GM12878 (cell line): Measurements from ENCODE around the gene ITGA2. TPM values are rescaled to one million over a fixed set of nuclear protein-coding genes. Genes with fewer than 3 reads are reported as not detected.

Experiments used
- ATAC-seq: fragments of 200-7000 bp; cut with Tn5 transposase; 3 replicates; pipeline ENCODE4 v1.9.1; 2020; ENCODE audit warnings: mild to moderate bottlenecking, moderate library complexity
- BruUV-seq: library from RNA; stranded (reverse); fragments of 400-500 nt; replicated peaks from 2 replicates; lab custom pipeline; 2021; lab: Mats Ljungman, UMichigan
- CTCF ChIA-PET: fragments of 300-600 bp; sonication (Branson Sonifier 250); formaldehyde crosslinking; extraction: SDS; loops from one replicate; lab custom pipeline; 2021; ENCODE audit warnings: inconsistent platforms; lab: Yijun Ruan, JAX
- POLR2A ChIA-PET: fragments of 350-600 bp; formaldehyde crosslinking; extraction: SDS; loops from one replicate; lab custom pipeline; 2021; ENCODE audit warnings: inconsistent platforms; lab: Charles Lee
- RAD21 ChIA-PET: fragments of 300-600 bp; sonication (Branson Sonifier 250); formaldehyde crosslinking; loops from one replicate; lab custom pipeline; 2023; ENCODE audit warnings: antibody characterized with exemption; ENCODE audit not compliant: unreplicated experiment; lab: Charles Lee
- SMC1A ChIA-PET: fragments of 300-600 bp; sonication (Branson Sonifier 250); formaldehyde crosslinking; loops from one replicate; lab custom pipeline; 2023; ENCODE audit not compliant: unreplicated experiment, uncharacterized antibody; lab: Charles Lee
- DNase-seq: peaks from one replicate; pipeline ENCODE4 v3.0.0-alpha.2; 2011; ENCODE audit warnings: low read depth, low spot score
- FAIRE-seq: peaks from 3 replicates; lab custom pipeline; 2011; peaks lifted over from hg19 to GRCh38; lab: Jason Lieb, UNC
- H2AFZ ChIP-seq: 2 replicates; pipeline ENCODE4 v1.6.0; 2011; ENCODE audit warnings: low read depth, low read length, control low read depth; ENCODE audit not compliant: control insufficient read depth
- H3K27ac ChIP-seq: 2 replicates; pipeline ENCODE4 v1.5.1; 2011; ENCODE audit warnings: control low read depth; ENCODE audit not compliant: control insufficient read depth, insufficient read depth
- H3K27me3 ChIP-seq, 2 experiments: replicated peaks in 1 of 2; 2 replicates each; pipeline versions ENCODE4 v1.6.0 to v1.6.1; 2011; ENCODE audit warnings: low read length in 1 of 2; ENCODE audit not compliant: control insufficient read depth in 2 of 2, insufficient read depth in 2 of 2
- H3K36me3 ChIP-seq, 2 experiments: 2 replicates each; pipeline ENCODE4 v1.5.1; 2011; ENCODE audit warnings: low read length in 1 of 2; ENCODE audit not compliant: control insufficient read depth in 2 of 2, insufficient read depth in 2 of 2
- H3K4me1 ChIP-seq: 2 replicates; pipeline ENCODE4 v1.6.1; 2011; ENCODE audit warnings: mild to moderate bottlenecking, low read length, moderate library complexity, mixed read lengths; ENCODE audit not compliant: control insufficient read depth, insufficient read depth
- H3K4me2 ChIP-seq: 2 replicates; pipeline ENCODE4 v1.6.0; 2011; ENCODE audit warnings: control low read depth; ENCODE audit not compliant: control insufficient read depth, insufficient read depth
- H3K4me3 ChIP-seq: fragments of 200-600 bp; sonication (generic); 2 replicates; pipeline ENCODE4 v1.5.1; 2016
- H3K79me2 ChIP-seq: 2 replicates; pipeline ENCODE4 v1.6.0; 2011; ENCODE audit warnings: low read length; ENCODE audit not compliant: control insufficient read depth, insufficient read depth
- H3K9ac ChIP-seq: 2 replicates; pipeline ENCODE4 v1.8.0; 2011; ENCODE audit warnings: low read length, control low read depth, mixed read lengths; ENCODE audit not compliant: control insufficient read depth, insufficient read depth
- H3K9me3 ChIP-seq: replicated peaks from 3 replicates; pipeline ENCODE4 v1.5.1; 2011; ENCODE audit warnings: mild to moderate bottlenecking, low read length; ENCODE audit not compliant: control insufficient read depth, insufficient read depth
- H4K20me1 ChIP-seq: 2 replicates; pipeline ENCODE4 v1.6.0; 2011; ENCODE audit not compliant: control insufficient read depth, insufficient read depth
- CBFB ChIP-seq: IDR thresholded peaks from 2 replicates; pipeline ENCODE4 v1.6.1; 2016; ENCODE audit warnings: antibody characterized with exemption, low read depth
- CEBPB ChIP-seq, 2 experiments: fragments of 150-350 bp in 1 of 2; IDR thresholded peaks; 2 replicates each; pipeline ENCODE4 v1.6.1; 2012 to 2014; ENCODE audit warnings: low read depth in 2 of 2, low read length in 2 of 2, borderline replicate concordance in 1 of 2, inconsistent platforms in 1 of 2
- CREM ChIP-seq: IDR thresholded peaks from 2 replicates; pipeline ENCODE4 v1.6.1; 2014; ENCODE audit warnings: antibody characterized with exemption, low read depth
- E2F4 ChIP-seq: IDR thresholded peaks from 2 replicates; pipeline ENCODE4 v1.6.1; 2012; ENCODE audit warnings: low read depth, low read length, improper control_type of control experiment
- EGR1 ChIP-seq, 2 experiments: IDR thresholded peaks; 1 replicate in 1 of 2; 2 replicates in 1 of 2; pipeline ENCODE4 v1.6.1; 2011 to 2012; ENCODE audit warnings: low read depth in 2 of 2, low read length in 2 of 2, borderline replicate concordance in 1 of 2, mild to moderate bottlenecking in 1 of 2, moderate library complexity in 1 of 2
- ELK1 ChIP-seq: IDR thresholded peaks from 2 replicates; pipeline ENCODE4 v1.6.1; 2012; ENCODE audit warnings: low read depth, low read length, improper control_type of control experiment
- ESRRA ChIP-seq: IDR thresholded peaks from 2 replicates; pipeline ENCODE4 v1.6.1; 2012; ENCODE audit warnings: mild to moderate bottlenecking, low read length, improper control_type of control experiment
- EZH2 ChIP-seq: IDR thresholded peaks from 2 replicates; pipeline ENCODE4 v1.6.1; 2012; ENCODE audit warnings: low read depth, mild to moderate bottlenecking, control low read depth, inconsistent platforms, low read length, borderline replicate concordance; ENCODE audit not compliant: control insufficient read depth
- GATAD2B ChIP-seq: fragments of 450-650 bp; conservative IDR thresholded peaks from 2 replicates; pipeline ENCODE4 v1.6.1; 2017; ENCODE audit warnings: low read depth, mild to moderate bottlenecking, moderate library complexity
- HCFC1 ChIP-seq: fragments of 150-350 bp; IDR thresholded peaks from 2 replicates; pipeline ENCODE4 v1.6.1; 2014; ENCODE audit warnings: low read length
- HDAC6 ChIP-seq: fragments of 200-600 bp; sonication (generic); IDR thresholded peaks from one replicate; pipeline ENCODE4 v1.8.0; 2017; ENCODE audit warnings: antibody characterized with exemption; ENCODE audit not compliant: unreplicated experiment
- IKZF2 ChIP-seq, 2 experiments: fragments of 450-650 bp; IDR thresholded peaks; 2 replicates each; pipeline ENCODE4 v1.6.1; 2017; ENCODE audit warnings: mild to moderate bottlenecking in 2 of 2, moderate library complexity in 2 of 2
- KDM1A ChIP-seq: fragments of 200-600 bp; sonication (generic); IDR thresholded peaks from 2 replicates; pipeline ENCODE4 v1.6.1; 2016; ENCODE audit warnings: borderline replicate concordance
- MXI1 ChIP-seq: fragments of 150-350 bp; IDR thresholded peaks from 2 replicates; pipeline ENCODE4 v1.6.1; 2011; ENCODE audit warnings: low read depth, mild to moderate bottlenecking, inconsistent platforms, low read length, improper control_type of control experiment
- NRF1 ChIP-seq: conservative IDR thresholded peaks from 2 replicates; pipeline ENCODE4 v1.6.1; 2011; ENCODE audit warnings: mild to moderate bottlenecking, low read depth, low read length, improper control_type of control experiment
- PAX5 ChIP-seq: IDR thresholded peaks from 2 replicates; pipeline ENCODE4 v1.6.1; 2011; ENCODE audit warnings: low read depth, low read length, borderline replicate concordance
- RFX5 ChIP-seq: IDR thresholded peaks from 2 replicates; pipeline ENCODE4 v1.6.1; 2011; ENCODE audit warnings: low read depth, low read length, improper control_type of control experiment
- SP1 ChIP-seq: IDR thresholded peaks from one replicate; pipeline ENCODE4 v1.6.1; 2011; ENCODE audit warnings: low read depth, low read length
- SREBF2 ChIP-seq: IDR thresholded peaks from 2 replicates; pipeline ENCODE4 v1.6.1; 2012; ENCODE audit warnings: mild to moderate bottlenecking, low read length
- SUPT20H ChIP-seq: IDR thresholded peaks from 2 replicates; pipeline ENCODE4 v1.6.1; 2011; ENCODE audit warnings: low read depth, mild to moderate bottlenecking, low read length, moderate library complexity, borderline replicate concordance; ENCODE audit not compliant: control insufficient read depth
- SUZ12 ChIP-seq: fragments of 200-600 bp; sonication (generic); IDR thresholded peaks from one replicate; pipeline ENCODE4 v1.6.1; 2018; ENCODE audit warnings: antibody characterized with exemption, mild to moderate bottlenecking; ENCODE audit not compliant: unreplicated experiment
- TAF1 ChIP-seq: IDR thresholded peaks from 2 replicates; pipeline ENCODE4 v1.6.1; 2011; ENCODE audit warnings: mild to moderate bottlenecking, low read depth, low read length, borderline replicate concordance
- WRNIP1 ChIP-seq: IDR thresholded peaks from 2 replicates; pipeline ENCODE4 v1.6.1; 2011; ENCODE audit warnings: low read depth, low read length, improper control_type of control experiment, borderline replicate concordance
- ZZZ3 ChIP-seq: IDR thresholded peaks from 2 replicates; pipeline ENCODE4 v1.6.1; 2011; ENCODE audit warnings: low read depth; ENCODE audit not compliant: control insufficient read depth, insufficient read length
- WGBS: methylation state at CpG from one replicate; pipeline ENCODE4 v1.1.6; 2016; ENCODE audit warnings: low lambda C conversion rate; ENCODE audit not compliant: insufficient replicate concordance, insufficient coverage; ENCODE audit errors: missing lambda C conversion rate; 5-methylcytosine and 5-hydroxymethylcytosine counted together
- in situ Hi-C: fragments of 300-500 bp; cut with MboI; formaldehyde crosslinking; loops from 9 replicates; pipeline ENCODE4 v1.14.3; 2018; ENCODE audit warnings: mixed read lengths
- intact Hi-C: fragments of 100-400 bp; cut with micrococcal nuclease; formaldehyde crosslinking; loops from one replicate; pipeline ENCODE4 v1.14.2; 2022; ENCODE audit not compliant: unreplicated experiment
- polyA plus RNA-seq, 11 experiments: library from polyadenylated mRNA; depleted of rRNA in 4 of 11; unstranded in 6 of 11; stranded (reverse) in 5 of 11; fragments of >200 nt; fragmentation: Nextera tagmentation in 4 of 11; fragmentation: Illumina TruSeq in 1 of 11; extraction: Ambion mirVana in 4 of 11; extraction: Trizol in 1 of 11; gene quantifications; 1 replicate in 1 of 11; 2 replicates in 10 of 11; pipeline versions ENCODE4 v1.2.1 to v1.2.3, GENCODE V29; 2011 to 2016; ENCODE audit warnings: inconsistent platforms in 2 of 11, missing spikeins in 2 of 11, low read depth in 1 of 11
- total RNA-seq, 4 experiments: library from RNA; depleted of rRNA in 3 of 4; stranded (reverse); fragments of >200 nt in 3 of 4; fragmentation: Illumina TruSeq in 1 of 4; extraction: Trizol in 1 of 4; gene quantifications; 2 replicates each; pipeline versions ENCODE4 v1.2.1 to v1.2.3, GENCODE V29; 2013 to 2021

The ITGA2 gene
- total and polyA plus RNA-seq, 10 of the 15 experiments (the other 5 are each of a cell fraction or from before 2014, with no cell fraction given), result under 0.01 to 0.13 (median 0.03) TPM; not detected in 6

- no peak for TF ChIP-seq EZH2
- no peak for TF ChIP-seq ZZZ3
- TF ChIP-seq HCFC1, result no peak
- no peak for TF ChIP-seq SREBF2
- TF ChIP-seq GATAD2B, result no peak
- TF ChIP-seq KDM1A, result no peak
- no peak for TF ChIP-seq EGR1 (IDR thresholded peaks at IDR 0.05; ENCODE audit: borderline replicate concordance in 1 of 2, low read depth in 2 of 2, low read length in 2 of 2)
- TF ChIP-seq TAF1, result no peak
- TF ChIP-seq HDAC6, result no peak
- TF ChIP-seq, all 136 proteins: peak for 0
These were observed 45.3 kb upstream of the ITGA2 start (continued) for GRCh38 chr5:52943808-52944207.

GRCh38 chr5:52945040-52945439, 44.1 kb upstream of the ITGA2 start:
- BruUV-seq, result no TSS peak
- DNase-seq (no peak), FAIRE-seq (no peak), ATAC-seq (no peak)
- TF ChIP-seq PAX5 (no peak), CREM (no peak), IKZF2 (IDR thresholded peaks at IDR 0.05) (no peak), SUZ12 (no peak), WRNIP1 (no peak), MXI1 (no peak), SP1 (no peak), SREBF2 (no peak), ELK1 (no peak), SUPT20H (no peak), TAF1 (no peak), NRF1 (no peak), E2F4 (no peak), CBFB (no peak), CEBPB (IDR thresholded peaks at IDR 0.05; ENCODE audit: borderline replicate concordance in 1 of 2, low read depth in 2 of 2, low read length in 2 of 2) (no peak), RFX5 (no peak), ESRRA (no peak)
- CTCF ChIA-PET, result interaction anchor here (0.7 to 6.1 kb wide), 5 partner anchors 147 to 1283 kb away, joined by 3 to 127 read pairs (median 4); no protein-coding TSS in a partner anchor
- no peak overlapping the region for H3K9ac ChIP-seq
- H3K27me3 ChIP-seq, result no peaks in the 10 kb centered on the region
- H3K4me2 ChIP-seq, result 0 out of 2 replicates have a peak overlapping the region, but pooled peaks have one; percentile 22
- no peaks in the 10 kb centered on the region for H3K9me3 ChIP-seq
- SMC1A ChIA-PET, result interaction anchor here (1.0 to 2.9 kb wide), 2 partner anchors 152 to 154 kb away, joined by 3 to 11 read pairs; no protein-coding TSS in a partner anchor
- no peaks in the 10 kb centered on the region for H3K36me3 ChIP-seq
- no peak overlapping the region for H3K27ac ChIP-seq
- H3K4me1 ChIP-seq, result no peaks in the 10 kb centered on the region
- no peaks in the 10 kb centered on the region for H3K79me2 ChIP-seq
- RAD21 ChIA-PET, result interaction anchor here (1.3 to 1.5 kb wide), 2 partner anchors 10 to 151 kb away, joined by 4 read pairs; no protein-coding TSS in a partner anchor
- WGBS, result 31% methylated on average over 4 of the region's 4 CpGs
- no peak overlapping the region; the same call in 1 of the 2 replicates for H2AFZ ChIP-seq
- POLR2A ChIA-PET, result no interaction called here
- H4K20me1 ChIP-seq, result no peaks in the 10 kb centered on the region
- intact Hi-C loops, result loop anchor here (5.0 to 10.0 kb wide), 2 partner anchors 97 to 1280 kb away; no protein-coding TSS in a partner anchor
- in situ Hi-C loops, result loop anchor here (5.0 kb wide), 1 partner anchor 152 kb away; no protein-coding TSS in a partner anchor
- H3K4me3 ChIP-seq, result 0 out of 2 replicates have a peak overlapping the region, but pooled peaks have one; percentile 5
